ENCODE data around the gene RIF1. TPM values are rescaled to one million over a fixed set of nuclear protein-coding genes. Genes with fewer than 3 reads are reported as not detected.

RIF1 gene
- total and polyA plus RNA-seq, 9 of the 15 experiments (the other 6 are each of a cell fraction or from before 2014, with no cell fraction given) = 11.0 to 109 (median 44.2) TPM

DNA sequence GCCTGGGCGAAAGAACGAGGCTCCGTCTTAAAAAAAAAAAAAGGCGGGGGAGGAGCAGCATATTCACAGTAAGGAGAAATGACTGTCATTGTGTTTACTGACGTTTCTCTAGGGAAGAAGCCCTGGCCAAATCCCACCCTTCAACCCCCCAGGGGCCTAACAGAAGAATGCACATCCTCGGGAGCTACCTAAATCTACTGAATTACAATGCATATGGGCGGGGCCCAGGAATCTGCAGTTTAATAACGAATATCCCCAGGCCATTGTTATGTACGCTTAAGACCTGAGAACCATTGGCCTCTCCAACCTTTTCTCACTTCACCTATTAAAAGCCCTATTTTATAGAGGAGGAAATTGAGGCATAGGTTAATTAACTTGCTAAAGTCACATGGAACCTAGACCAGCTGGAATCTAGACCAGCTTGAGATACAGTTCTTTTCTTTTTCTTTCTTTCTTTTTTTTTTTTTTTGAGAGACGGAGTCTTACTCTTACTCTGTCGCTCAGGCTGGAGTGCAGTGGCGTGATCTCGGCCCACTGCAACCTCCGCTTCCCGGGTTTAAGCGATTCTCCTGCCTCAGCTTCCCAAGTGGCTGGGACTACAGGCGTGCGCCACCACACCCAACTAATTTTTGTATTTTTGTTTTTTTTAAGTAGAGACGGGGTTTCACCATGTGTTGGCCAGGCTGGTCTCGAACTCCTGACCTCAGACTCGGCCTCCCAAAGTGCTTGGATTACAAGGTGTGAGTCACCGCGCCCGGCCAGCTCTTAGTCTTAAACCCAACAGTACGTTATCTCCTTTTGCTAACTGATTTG, 708 bp upstream of the RIF1 start (continued):
- TF ChIP-seq, protein P1, sequence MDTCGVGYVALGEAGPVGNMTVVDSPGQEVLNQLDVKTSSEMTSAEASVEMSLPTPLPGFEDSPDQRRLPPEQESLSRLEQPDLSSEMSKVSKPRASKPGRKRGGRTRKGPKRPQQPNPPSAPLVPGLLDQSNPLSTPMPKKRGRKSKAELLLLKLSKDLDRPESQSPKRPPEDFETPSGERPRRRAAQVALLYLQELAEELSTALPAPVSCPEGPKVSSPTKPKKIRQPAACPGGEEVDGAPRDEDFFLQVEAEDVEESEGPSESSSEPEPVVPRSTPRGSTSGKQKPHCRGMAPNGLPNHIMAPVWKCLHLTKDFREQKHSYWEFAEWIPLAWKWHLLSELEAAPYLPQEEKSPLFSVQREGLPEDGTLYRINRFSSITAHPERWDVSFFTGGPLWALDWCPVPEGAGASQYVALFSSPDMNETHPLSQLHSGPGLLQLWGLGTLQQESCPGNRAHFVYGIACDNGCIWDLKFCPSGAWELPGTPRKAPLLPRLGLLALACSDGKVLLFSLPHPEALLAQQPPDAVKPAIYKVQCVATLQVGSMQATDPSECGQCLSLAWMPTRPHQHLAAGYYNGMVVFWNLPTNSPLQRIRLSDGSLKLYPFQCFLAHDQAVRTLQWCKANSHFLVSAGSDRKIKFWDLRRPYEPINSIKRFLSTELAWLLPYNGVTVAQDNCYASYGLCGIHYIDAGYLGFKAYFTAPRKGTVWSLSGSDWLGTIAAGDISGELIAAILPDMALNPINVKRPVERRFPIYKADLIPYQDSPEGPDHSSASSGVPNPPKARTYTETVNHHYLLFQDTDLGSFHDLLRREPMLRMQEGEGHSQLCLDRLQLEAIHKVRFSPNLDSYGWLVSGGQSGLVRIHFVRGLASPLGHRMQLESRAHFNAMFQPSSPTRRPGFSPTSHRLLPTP (IDR thresholded peaks at IDR 0.05; ENCODE audit: borderline replicate concordance, extremely low read depth, insufficient read length) = peak; percentile 69
- TF ChIP-seq, protein P2, sequence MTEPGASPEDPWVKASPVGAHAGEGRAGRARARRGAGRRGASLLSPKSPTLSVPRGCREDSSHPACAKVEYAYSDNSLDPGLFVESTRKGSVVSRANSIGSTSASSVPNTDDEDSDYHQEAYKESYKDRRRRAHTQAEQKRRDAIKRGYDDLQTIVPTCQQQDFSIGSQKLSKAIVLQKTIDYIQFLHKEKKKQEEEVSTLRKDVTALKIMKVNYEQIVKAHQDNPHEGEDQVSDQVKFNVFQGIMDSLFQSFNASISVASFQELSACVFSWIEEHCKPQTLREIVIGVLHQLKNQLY (CRISPR knock-in tag; conservative IDR thresholded peaks at IDR 0.05) = no peak
- peak; percentile 76 for TF ChIP-seq SMARCA5 (IDR thresholded peaks at IDR 0.05)
- TF ChIP-seq CBX1 (IDR thresholded peaks at IDR 0.05; ENCODE audit: low read depth) = 0 out of 2 replicates have a peak, but pooled peaks have one; percentile 90
- peak; percentile 60 for TF ChIP-seq PHF20 (IDR thresholded peaks at IDR 0.05; ENCODE audit: partially characterized antibody)
- TF ChIP-seq ZNF512 (tag; IDR thresholded peaks at IDR 0.05) = peak; percentile 78
- TF ChIP-seq, protein P3, sequence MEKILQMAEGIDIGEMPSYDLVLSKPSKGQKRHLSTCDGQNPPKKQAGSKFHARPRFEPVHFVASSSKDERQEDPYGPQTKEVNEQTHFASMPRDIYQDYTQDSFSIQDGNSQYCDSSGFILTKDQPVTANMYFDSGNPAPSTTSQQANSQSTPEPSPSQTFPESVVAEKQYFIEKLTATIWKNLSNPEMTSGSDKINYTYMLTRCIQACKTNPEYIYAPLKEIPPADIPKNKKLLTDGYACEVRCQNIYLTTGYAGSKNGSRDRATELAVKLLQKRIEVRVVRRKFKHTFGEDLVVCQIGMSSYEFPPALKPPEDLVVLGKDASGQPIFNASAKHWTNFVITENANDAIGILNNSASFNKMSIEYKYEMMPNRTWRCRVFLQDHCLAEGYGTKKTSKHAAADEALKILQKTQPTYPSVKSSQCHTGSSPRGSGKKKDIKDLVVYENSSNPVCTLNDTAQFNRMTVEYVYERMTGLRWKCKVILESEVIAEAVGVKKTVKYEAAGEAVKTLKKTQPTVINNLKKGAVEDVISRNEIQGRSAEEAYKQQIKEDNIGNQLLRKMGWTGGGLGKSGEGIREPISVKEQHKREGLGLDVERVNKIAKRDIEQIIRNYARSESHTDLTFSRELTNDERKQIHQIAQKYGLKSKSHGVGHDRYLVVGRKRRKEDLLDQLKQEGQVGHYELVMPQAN (IDR thresholded peaks at IDR 0.05; ENCODE audit: borderline replicate concordance) = peak; percentile 67; the same call in 1 of the 2 replicates
- TF ChIP-seq ZNF764 (CRISPR knock-in tag; IDR thresholded peaks at IDR 0.05; ENCODE audit: low read depth) = peak; percentile 20; the same call in 1 of the 2 replicates

Measured in K562 (cell line).